Measurements from ENCODE around the gene SV2B.

DNA sequence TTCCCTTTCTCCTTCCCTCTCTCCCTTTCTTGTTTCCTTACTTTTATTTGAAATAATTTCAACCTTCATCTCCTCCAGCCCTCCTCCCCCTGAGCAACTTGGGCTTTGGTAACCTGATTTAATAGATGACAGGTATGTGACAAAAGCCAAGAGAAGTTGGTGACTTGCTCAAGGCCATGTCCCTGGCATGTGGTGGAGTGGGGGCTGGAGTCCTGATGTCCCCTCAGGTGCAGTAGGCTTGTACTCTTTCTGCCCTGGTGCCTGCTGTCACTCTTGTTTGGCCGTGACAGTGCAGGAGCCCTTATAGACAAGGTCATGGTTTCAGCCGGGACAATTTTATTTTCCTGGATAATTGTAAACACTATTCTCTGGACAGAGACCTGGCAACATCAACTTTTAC lies 152.7 kb downstream of the SV2B start:
- TF ChIP-seq, protein P1, sequence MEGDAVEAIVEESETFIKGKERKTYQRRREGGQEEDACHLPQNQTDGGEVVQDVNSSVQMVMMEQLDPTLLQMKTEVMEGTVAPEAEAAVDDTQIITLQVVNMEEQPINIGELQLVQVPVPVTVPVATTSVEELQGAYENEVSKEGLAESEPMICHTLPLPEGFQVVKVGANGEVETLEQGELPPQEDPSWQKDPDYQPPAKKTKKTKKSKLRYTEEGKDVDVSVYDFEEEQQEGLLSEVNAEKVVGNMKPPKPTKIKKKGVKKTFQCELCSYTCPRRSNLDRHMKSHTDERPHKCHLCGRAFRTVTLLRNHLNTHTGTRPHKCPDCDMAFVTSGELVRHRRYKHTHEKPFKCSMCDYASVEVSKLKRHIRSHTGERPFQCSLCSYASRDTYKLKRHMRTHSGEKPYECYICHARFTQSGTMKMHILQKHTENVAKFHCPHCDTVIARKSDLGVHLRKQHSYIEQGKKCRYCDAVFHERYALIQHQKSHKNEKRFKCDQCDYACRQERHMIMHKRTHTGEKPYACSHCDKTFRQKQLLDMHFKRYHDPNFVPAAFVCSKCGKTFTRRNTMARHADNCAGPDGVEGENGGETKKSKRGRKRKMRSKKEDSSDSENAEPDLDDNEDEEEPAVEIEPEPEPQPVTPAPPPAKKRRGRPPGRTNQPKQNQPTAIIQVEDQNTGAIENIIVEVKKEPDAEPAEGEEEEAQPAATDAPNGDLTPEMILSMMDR (optimal IDR thresholded peaks at IDR 0.05 in 1 of 3, IDR thresholded peaks at IDR 0.05 in 1 of 3, conservative IDR thresholded peaks at IDR 0.05 in 1 of 3; ENCODE audit: extremely low read depth in 1 of 3, insufficient read depth in 2 of 3, low read length in 3 of 3): no peak
- no peak for TF ChIP-seq EZH2 (IDR thresholded peaks at IDR 0.05; ENCODE audit: low read length)
